OCI-LY3 (cell line): ENCODE results near the gene SRC.

Source experiments
- H2AFZ ChIP-seq: fragments of 200-600, 300-600 bp; shearing (Covaris generic); 2 replicates; pipeline ENCODE4 v1.6.0; 2014; ENCODE audit warnings: antibody characterized with exemption, low read depth, low read length
- H3K27ac ChIP-seq: fragments of 200-600, 300-600 bp; sonication (generic); 2 replicates; pipeline ENCODE4 v1.5.1; 2014; ENCODE audit warnings: mild to moderate bottlenecking, low read length, moderate library complexity, mixed read lengths
- H3K27me3 ChIP-seq: fragments of 200-600, 300-600 bp; sonication (generic); 2 replicates; pipeline ENCODE4 v1.6.1; 2014; ENCODE audit warnings: low read depth, low read length, mixed read lengths
- H3K36me3 ChIP-seq: fragments of 200-600, 300-600 bp; sonication (generic); replicated peaks from 2 replicates; pipeline ENCODE3; 2014; ENCODE audit warnings: low read depth, low read length, mixed read lengths
- H3K4me1 ChIP-seq: fragments of 300-600, 200-600 bp; sonication (generic); 2 replicates; pipeline ENCODE4 v1.6.1; 2014; ENCODE audit warnings: low read length, mixed read lengths
- H3K4me2 ChIP-seq: fragments of 200-600, 300-600 bp; sonication (generic); 2 replicates; pipeline ENCODE4 v1.6.1; 2014; ENCODE audit warnings: low read length, mixed read lengths
- H3K4me3 ChIP-seq: fragments of 300-600, 200-600 bp; sonication (generic); 2 replicates; pipeline ENCODE4 v1.5.1; 2014; ENCODE audit warnings: antibody characterized with exemption, mild to moderate bottlenecking, low read length, moderate library complexity
- H3K79me2 ChIP-seq: fragments of 300-600, 200-600 bp; shearing (Covaris generic); 2 replicates; pipeline ENCODE4 v1.6.1; 2014; ENCODE audit warnings: mild to moderate bottlenecking, low read length, mixed read lengths
- H3K9ac ChIP-seq: fragments of 300-600, 200-600 bp; shearing (Covaris generic); 2 replicates; pipeline ENCODE4 v1.6.0; 2014; ENCODE audit warnings: mild to moderate bottlenecking, low read length, moderate library complexity
- H3K9me3 ChIP-seq: fragments of 200-600, 300-600 bp; shearing (Covaris generic); 2 replicates; pipeline ENCODE4 v1.6.1; 2014; ENCODE audit warnings: low read length, mixed read lengths; ENCODE audit not compliant: insufficient read depth
- H4K20me1 ChIP-seq: fragments of 200-600, 300-600 bp; sonication (generic); 2 replicates; pipeline ENCODE4 v1.6.1; 2016; ENCODE audit warnings: low read length, mixed read lengths; ENCODE audit not compliant: insufficient read depth
- CTCF ChIP-seq: fragments of 200-600, 300-600 bp; sonication (generic); IDR thresholded peaks from 2 replicates; pipeline ENCODE4 v1.5.1; 2014; ENCODE audit warnings: antibody characterized with exemption, low read length, low read depth
- EZH2phosphoT487 ChIP-seq: fragments of 200-600 bp; shearing (Covaris generic); IDR thresholded peaks from 2 replicates; pipeline ENCODE4 v1.6.1; 2018; ENCODE audit warnings: antibody characterized with exemption, mixed run types, low read depth

SRC gene

GRCh38 chr20:37328149-37328945, 17.6 kb upstream of the SRC start:
- H3K9ac ChIP-seq, result no peak overlapping the region
- H4K20me1 ChIP-seq, result no peaks in the 10 kb centered on the region
- no peak overlapping the region for H3K4me2 ChIP-seq
- H3K4me3 ChIP-seq, result no peak overlapping the region
- no peaks in the 10 kb centered on the region for H3K9me3 ChIP-seq
- H3K79me2 ChIP-seq, result no peaks in the 10 kb centered on the region
- H2AFZ ChIP-seq, result no peak overlapping the region
- no peaks in the 10 kb centered on the region for H3K27me3 ChIP-seq
- H3K36me3 ChIP-seq, result no peaks in the 10 kb centered on the region
- peaks cover 16% of the 10 kb centered on the region for H3K4me1 ChIP-seq
- no peak for TF ChIP-seq CTCF
- no peak for TF ChIP-seq EZH2phosphoT487
- no peak overlapping the region for H3K27ac ChIP-seq

- TF ChIP-seq EZH2phosphoT487, result no peak
- no peak for TF ChIP-seq CTCF
- H3K9ac ChIP-seq, result no peak overlapping the region
Measured at GRCh38 chr20:37329481-37330165, 16.3 kb upstream of the SRC start.

GRCh38 chr20:37330316-37330715, 15.6 kb upstream of the SRC start:
- no peak overlapping the region for H3K9ac ChIP-seq
- no peaks in the 10 kb centered on the region for H3K79me2 ChIP-seq
- no peak overlapping the region for H3K4me2 ChIP-seq
- H3K36me3 ChIP-seq, result no peaks in the 10 kb centered on the region
- H4K20me1 ChIP-seq, result no peaks in the 10 kb centered on the region
- no peak for TF ChIP-seq EZH2phosphoT487
- no peak for TF ChIP-seq CTCF
- no peaks in the 10 kb centered on the region for H3K27me3 ChIP-seq
- H3K4me3 ChIP-seq, result no peak overlapping the region
- H3K9me3 ChIP-seq, result no peaks in the 10 kb centered on the region
- no peak overlapping the region for H3K27ac ChIP-seq
- H3K4me1 ChIP-seq, result peaks cover 35% of the 10 kb centered on the region
- H2AFZ ChIP-seq, result no peak overlapping the region

More at GRCh38 chr20:37329481-37330165, 16.3 kb upstream of the SRC start:
- no peaks in the 10 kb centered on the region for H3K79me2 ChIP-seq
- H3K9me3 ChIP-seq, result no peaks in the 10 kb centered on the region
- no peak overlapping the region for H3K27ac ChIP-seq
- H4K20me1 ChIP-seq, result no peaks in the 10 kb centered on the region
- H3K36me3 ChIP-seq, result no peaks in the 10 kb centered on the region
- peaks cover 28% of the 10 kb centered on the region for H3K4me1 ChIP-seq
- H2AFZ ChIP-seq, result no peak overlapping the region
- no peak overlapping the region for H3K4me2 ChIP-seq
- H3K27me3 ChIP-seq, result no peaks in the 10 kb centered on the region
- no peak overlapping the region for H3K4me3 ChIP-seq

GRCh38 chr20:37331060-37331857, 14.7 kb upstream of the SRC start:
- H3K4me1 ChIP-seq, result peaks cover 45% of the 10 kb centered on the region
- no peak overlapping the region for H3K9ac ChIP-seq
- H3K27ac ChIP-seq, result no peak overlapping the region
- no peaks in the 10 kb centered on the region for H4K20me1 ChIP-seq
- no peaks in the 10 kb centered on the region for H3K79me2 ChIP-seq
- no peaks in the 10 kb centered on the region for H3K27me3 ChIP-seq
- H2AFZ ChIP-seq, result no peak overlapping the region
- no peak overlapping the region for H3K4me2 ChIP-seq
- TF ChIP-seq CTCF (no peak), EZH2phosphoT487 (no peak)
- no peak overlapping the region for H3K4me3 ChIP-seq
- no peaks in the 10 kb centered on the region for H3K36me3 ChIP-seq
- no peaks in the 10 kb centered on the region for H3K9me3 ChIP-seq
